ENCODE measurements around the gene CDKL4.
"Not testable (repeated sequence)": the region's sequence is repeated elsewhere in the genome, so short reads cannot be mapped to it uniquely, and the experiment has no call there.

The CDKL4 gene

GRCh38 chr2:39175026-39175812 lies 68.6 kb downstream of the CDKL4 start:
- H3K27ac ChIP-seq, result no peak overlapping the region
- TF ChIP-seq CTCF (conservative IDR thresholded peaks at IDR 0.05), result no peak

GRCh38 chr2:39174022-39174421 lies 69.7 kb downstream of the CDKL4 start:
- no peak for TF ChIP-seq CTCF (conservative IDR thresholded peaks at IDR 0.05)
- H3K27ac ChIP-seq, result no peak overlapping the region

GRCh38 chr2:39172047-39172706 lies 71.6 kb downstream of the CDKL4 start:
- not testable (repeated sequence) for H3K27ac ChIP-seq

DNA sequence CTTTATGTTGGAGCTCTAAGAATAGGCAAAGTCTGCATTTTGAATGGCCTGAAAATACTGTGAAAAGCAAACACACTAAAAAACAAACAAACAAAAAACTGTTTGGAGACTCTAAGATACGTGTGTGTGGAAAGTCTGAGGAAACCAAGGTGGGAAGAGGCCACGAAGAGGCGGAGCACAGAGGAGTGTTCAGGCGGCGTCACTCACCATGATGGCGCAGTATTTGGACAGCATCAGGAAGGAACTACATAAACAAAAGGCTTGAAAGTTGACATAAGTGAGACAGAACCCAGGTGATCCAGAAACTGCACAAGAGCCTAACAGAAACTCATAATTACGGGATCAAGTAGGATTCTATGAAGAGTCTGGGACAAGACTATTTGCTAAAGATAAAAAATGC lies 72.1 kb downstream of the CDKL4 start:
- no peak overlapping the region for H3K27ac ChIP-seq
- TF ChIP-seq CTCF (conservative IDR thresholded peaks at IDR 0.05), result no peak

DNA sequence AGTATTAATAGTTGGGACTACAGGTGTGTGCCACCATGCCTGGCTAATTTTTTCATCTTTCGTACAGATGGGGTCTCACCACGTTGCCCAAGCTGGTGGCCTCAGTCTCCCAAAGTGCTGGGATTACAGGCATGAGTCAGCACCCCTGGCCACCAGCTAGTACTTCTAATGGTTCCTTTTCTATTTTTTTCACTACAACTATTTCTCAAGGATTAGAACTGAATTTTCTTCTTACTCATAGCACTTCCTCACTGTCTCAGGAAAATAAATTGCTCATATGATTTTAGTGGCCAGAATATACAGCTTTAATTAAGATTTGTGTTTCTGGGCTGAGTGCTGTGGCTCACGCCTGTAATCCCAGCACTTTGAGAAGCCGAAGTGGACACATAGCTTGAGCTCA lies 79.7 kb downstream of the CDKL4 start:
- no peak overlapping the region for H3K27ac ChIP-seq
- no peak for TF ChIP-seq CTCF (conservative IDR thresholded peaks at IDR 0.05)

DNA sequence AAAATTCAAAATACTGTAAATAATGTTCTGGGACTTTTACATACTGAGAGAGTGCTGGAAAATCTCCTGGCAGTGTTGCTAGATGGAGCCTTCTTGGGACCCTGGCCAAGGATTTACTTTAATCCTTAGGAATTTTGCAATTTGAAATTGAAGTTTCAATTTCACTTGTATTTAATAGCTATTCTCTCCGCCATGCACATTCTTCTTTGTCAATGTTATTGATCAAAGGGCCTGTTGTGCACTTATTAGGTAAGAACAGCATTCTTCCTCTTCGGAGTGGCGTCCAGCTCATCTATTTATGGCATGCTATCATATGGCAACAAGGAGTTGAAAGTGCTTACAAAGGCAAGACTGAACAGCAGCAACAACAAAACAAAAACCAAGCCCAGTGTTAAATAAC lies 82.8 kb downstream of the CDKL4 start:
- no peak overlapping the region for H3K27ac ChIP-seq
- TF ChIP-seq CTCF (conservative IDR thresholded peaks at IDR 0.05), result no peak

DNA sequence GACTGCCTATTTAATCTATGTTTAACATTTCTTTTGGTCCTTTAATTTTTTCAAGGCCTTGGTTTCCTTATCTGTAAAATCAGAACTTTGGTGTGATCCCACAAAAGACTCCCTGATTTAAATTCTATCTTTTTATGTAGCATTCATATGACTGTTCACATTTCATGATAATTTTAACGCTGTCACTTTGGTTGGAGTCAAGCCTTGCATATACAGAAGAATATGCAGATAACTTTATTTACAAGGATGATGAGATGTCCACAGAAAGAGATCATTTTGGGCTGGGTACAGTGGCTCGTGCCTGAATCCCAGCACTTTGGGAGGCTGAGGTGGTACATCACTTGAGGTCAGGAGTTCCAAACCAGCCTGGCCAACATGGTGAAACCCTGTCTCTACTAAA lies 84.5 kb downstream of the CDKL4 start:
- no peak for TF ChIP-seq CTCF (conservative IDR thresholded peaks at IDR 0.05)
- no peak overlapping the region for H3K27ac ChIP-seq

- TF ChIP-seq CTCF (conservative IDR thresholded peaks at IDR 0.05), result no peak
These were observed 85.4 kb downstream of the CDKL4 start for GRCh38 chr2:39158351-39158750.

More at GRCh38 chr2:39158351-39158750, 85.4 kb downstream of the CDKL4 start:
- H3K27ac ChIP-seq, result no peak overlapping the region

Measured in VCaP (cell line).